K562 treated with DMSO at 1 percent for 48 hours (cell line): Measurements from ENCODE around the gene METTL4. TPM values are rescaled to one million over a fixed set of nuclear protein-coding genes. Genes with fewer than 3 reads are reported as not detected.

Source experiments
- total RNA-seq: library from RNA; unstranded; fragments of 300-600 nt; gene quantifications from 2 replicates; pipeline ENCODE4 v1.2.3, GENCODE V29; 2022; ENCODE audit warnings: low replicate concordance; ENCODE audit errors: extremely low read depth

The METTL4 gene, protein sequence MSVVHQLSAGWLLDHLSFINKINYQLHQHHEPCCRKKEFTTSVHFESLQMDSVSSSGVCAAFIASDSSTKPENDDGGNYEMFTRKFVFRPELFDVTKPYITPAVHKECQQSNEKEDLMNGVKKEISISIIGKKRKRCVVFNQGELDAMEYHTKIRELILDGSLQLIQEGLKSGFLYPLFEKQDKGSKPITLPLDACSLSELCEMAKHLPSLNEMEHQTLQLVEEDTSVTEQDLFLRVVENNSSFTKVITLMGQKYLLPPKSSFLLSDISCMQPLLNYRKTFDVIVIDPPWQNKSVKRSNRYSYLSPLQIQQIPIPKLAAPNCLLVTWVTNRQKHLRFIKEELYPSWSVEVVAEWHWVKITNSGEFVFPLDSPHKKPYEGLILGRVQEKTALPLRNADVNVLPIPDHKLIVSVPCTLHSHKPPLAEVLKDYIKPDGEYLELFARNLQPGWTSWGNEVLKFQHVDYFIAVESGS
- total RNA-seq: not detected in 2 replicates

DNA sequence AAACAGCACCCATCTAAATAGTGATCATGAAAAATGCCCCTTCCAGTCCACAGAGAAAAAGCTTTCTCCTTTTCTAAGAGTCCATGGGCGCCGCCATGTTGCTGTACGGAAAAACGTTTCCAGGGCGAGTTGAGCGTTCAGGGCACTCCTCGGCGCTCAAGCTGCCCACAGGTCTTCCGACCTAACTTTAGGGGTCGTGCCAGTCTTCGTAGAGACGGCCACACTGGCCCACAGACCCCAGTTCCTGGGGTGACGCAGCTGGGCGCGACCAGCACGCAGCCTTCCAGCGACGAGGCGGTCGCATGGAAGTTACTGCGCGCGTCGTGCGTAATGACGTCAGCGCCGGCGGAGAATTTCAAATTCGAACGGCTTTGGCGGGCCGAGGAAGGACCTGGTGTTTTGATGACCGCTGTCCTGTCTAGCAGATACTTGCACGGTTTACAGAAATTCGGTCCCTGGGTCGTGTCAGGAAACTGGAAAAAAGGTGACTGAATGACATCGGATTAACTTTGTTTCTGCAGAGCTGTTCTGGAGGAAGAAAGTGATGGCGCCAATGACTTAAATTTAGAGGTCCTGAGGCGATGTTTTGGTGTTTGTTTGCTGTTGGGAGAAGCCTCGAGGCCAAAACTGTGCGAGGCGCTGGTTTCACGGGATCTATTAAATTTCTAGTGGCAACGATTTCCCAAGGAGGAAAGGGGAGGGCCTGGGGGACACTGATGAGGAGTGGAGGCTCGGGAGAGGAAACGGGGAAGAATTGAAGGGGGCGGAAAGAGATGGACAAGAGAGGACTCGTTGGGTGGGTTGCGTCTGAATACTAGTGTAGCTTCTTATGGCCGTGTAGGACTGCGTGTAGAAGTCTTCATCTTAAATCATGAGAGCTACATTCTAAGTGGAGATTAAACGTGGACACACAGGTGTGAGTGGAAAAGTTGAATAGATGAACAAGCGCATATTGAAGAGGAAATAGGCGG, at the start of gene METTL4, which contains the start of gene NDC80:
Gene METTL4, minus strand, starts transcription at position 306 of the 971 bp plus-strand sequence. CDS start 4,289 bp downstream, outside the sequence.
Gene NDC80, plus strand, starts transcription at position 358 of the 971 bp plus-strand sequence. CDS start 1,429 bp downstream, outside the sequence.

Other genes with a start within 250 kb of the METTL4 start
- gene NDC80, start 52 bp upstream of the METTL4 start, total RNA-seq: not detected in 2 replicates
- gene SMCHD1, start 84.2 kb upstream of the METTL4 start, total RNA-seq: not detected in 2 replicates